Measurements from ENCODE around the gene CNTNAP3.
"Not testable (repeated sequence)": the region's sequence is repeated elsewhere in the genome, so short reads cannot be mapped to it uniquely, and the experiment has no call there.

CNTNAP3 gene

GRCh38 chr9:39073537-39073936 is 214.4 kb downstream of the CNTNAP3 start:
- DNase-seq (ENCODE audit: low read depth in 2 of 2, low spot score in 1 of 2) = not testable (repeated sequence)

- not testable (repeated sequence) for DNase-seq (ENCODE audit: low read depth in 2 of 2, low spot score in 1 of 2)
These were observed 220.3 kb downstream of the CNTNAP3 start for GRCh38 chr9:39067683-39068082.

- DNase-seq (ENCODE audit: low read depth in 2 of 2, low spot score in 1 of 2) = not testable (repeated sequence)
These were observed 225.0 kb downstream of the CNTNAP3 start for GRCh38 chr9:39062966-39063365.

- DNase-seq (ENCODE audit: low read depth in 2 of 2, low spot score in 1 of 2) = not testable (repeated sequence)
These were observed 233.5 kb downstream of the CNTNAP3 start for GRCh38 chr9:39054453-39054852.

- not testable (repeated sequence) for DNase-seq (ENCODE audit: low read depth in 2 of 2, low spot score in 1 of 2)
These were observed 241.1 kb downstream of the CNTNAP3 start for GRCh38 chr9:39046833-39047232.

- not testable (repeated sequence) for DNase-seq (ENCODE audit: low read depth in 2 of 2, low spot score in 1 of 2)
These were observed 245.6 kb downstream of the CNTNAP3 start for GRCh38 chr9:39042352-39042803.

- not testable (repeated sequence) for DNase-seq (ENCODE audit: low read depth in 2 of 2, low spot score in 1 of 2)
These were observed 246.2 kb downstream of the CNTNAP3 start for GRCh38 chr9:39041774-39042173.

GRCh38 chr9:39039148-39039547 is 248.8 kb downstream of the CNTNAP3 start:
- not testable (repeated sequence) for DNase-seq (ENCODE audit: low read depth in 2 of 2, low spot score in 1 of 2)

GRCh38 chr9:39038221-39038620 is 249.7 kb downstream of the CNTNAP3 start:
- DNase-seq (ENCODE audit: low read depth in 2 of 2, low spot score in 1 of 2) = not testable (repeated sequence)

GRCh38 chr9:39033849-39034248 is 254.1 kb downstream of the CNTNAP3 start:
- not testable (repeated sequence) for DNase-seq (ENCODE audit: low read depth in 2 of 2, low spot score in 1 of 2)

- DNase-seq (ENCODE audit: low read depth in 2 of 2, low spot score in 1 of 2) = not testable (repeated sequence)
These were observed 257.6 kb downstream of the CNTNAP3 start for GRCh38 chr9:39030204-39031019.

- DNase-seq (ENCODE audit: low read depth in 2 of 2, low spot score in 1 of 2) = not testable (repeated sequence)
These were observed 259.1 kb downstream of the CNTNAP3 start for GRCh38 chr9:39028855-39029254.

- DNase-seq (ENCODE audit: low read depth in 2 of 2, low spot score in 1 of 2) = not testable (repeated sequence)
These were observed 259.8 kb downstream of the CNTNAP3 start for GRCh38 chr9:39028168-39028567.

- not testable (repeated sequence) for DNase-seq (ENCODE audit: low read depth in 2 of 2, low spot score in 1 of 2)
These were observed 261.9 kb downstream of the CNTNAP3 start for GRCh38 chr9:39025911-39026588.
